ENCODE results near the gene CC2D1A. TPM values are rescaled to one million over a fixed set of nuclear protein-coding genes. Genes with fewer than 3 reads are reported as not detected.
A peak's percentile ranks its signal among the peaks of the same experiment; 100 is the strongest.

The CC2D1A gene
- total RNA-seq, 3 donors from 2014 or later, result 16.6 to 50.1 (median 43.6) TPM

- H3K27ac ChIP-seq, result no peak overlapping the region
- intact Hi-C loops (cut with DNase I; ENCODE audit: low total_unique reads), result no loop called here
- TF ChIP-seq POLR2A (IDR thresholded peaks at IDR 0.05) (no peak), POLR2AphosphoS5 (IDR thresholded peaks at IDR 0.05) (no peak)
- TF ChIP-seq, protein P1, sequence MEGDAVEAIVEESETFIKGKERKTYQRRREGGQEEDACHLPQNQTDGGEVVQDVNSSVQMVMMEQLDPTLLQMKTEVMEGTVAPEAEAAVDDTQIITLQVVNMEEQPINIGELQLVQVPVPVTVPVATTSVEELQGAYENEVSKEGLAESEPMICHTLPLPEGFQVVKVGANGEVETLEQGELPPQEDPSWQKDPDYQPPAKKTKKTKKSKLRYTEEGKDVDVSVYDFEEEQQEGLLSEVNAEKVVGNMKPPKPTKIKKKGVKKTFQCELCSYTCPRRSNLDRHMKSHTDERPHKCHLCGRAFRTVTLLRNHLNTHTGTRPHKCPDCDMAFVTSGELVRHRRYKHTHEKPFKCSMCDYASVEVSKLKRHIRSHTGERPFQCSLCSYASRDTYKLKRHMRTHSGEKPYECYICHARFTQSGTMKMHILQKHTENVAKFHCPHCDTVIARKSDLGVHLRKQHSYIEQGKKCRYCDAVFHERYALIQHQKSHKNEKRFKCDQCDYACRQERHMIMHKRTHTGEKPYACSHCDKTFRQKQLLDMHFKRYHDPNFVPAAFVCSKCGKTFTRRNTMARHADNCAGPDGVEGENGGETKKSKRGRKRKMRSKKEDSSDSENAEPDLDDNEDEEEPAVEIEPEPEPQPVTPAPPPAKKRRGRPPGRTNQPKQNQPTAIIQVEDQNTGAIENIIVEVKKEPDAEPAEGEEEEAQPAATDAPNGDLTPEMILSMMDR (IDR thresholded peaks at IDR 0.05), result no peak
- H3K4me3 ChIP-seq, result peak overlapping the region in 2 of 3 donors; percentile 60 to 72
- DNase-seq (ENCODE audit: low spot score in 2 of 2), result no peak
- no peaks in the 10 kb centered on the region for H3K9me3 ChIP-seq
- H3K4me1 ChIP-seq, result peaks cover 0 to 10% of the 10 kb centered on the region in 2 donors
- H3K27me3 ChIP-seq, result no peaks in the 10 kb centered on the region
- H3K36me3 ChIP-seq, result no peaks in the 10 kb centered on the region
Observed at GRCh38 chr19:13979686-13980085, 73.7 kb downstream of the CC2D1A start.

DNA sequence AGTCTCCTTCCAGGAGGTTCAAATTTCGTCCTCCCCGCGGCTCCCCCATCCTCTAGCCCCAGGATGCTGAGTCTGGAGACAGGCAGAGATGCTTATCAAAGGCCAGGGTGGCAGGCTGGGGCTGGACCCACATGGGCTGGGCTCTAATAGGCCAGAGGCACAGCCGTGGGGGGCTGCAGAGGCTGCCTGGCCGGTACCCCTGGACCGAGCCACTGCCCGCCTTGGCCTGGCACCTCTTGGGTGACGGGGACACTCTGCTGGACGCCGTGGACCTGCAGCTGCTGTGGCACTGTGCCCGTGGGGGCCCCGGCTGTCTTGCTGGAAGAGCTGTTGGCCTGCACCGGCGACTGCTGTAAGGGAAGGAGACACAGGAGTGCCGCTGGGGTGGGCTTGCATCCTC lies 74.3 kb downstream of the CC2D1A start:
- TF ChIP-seq, protein P1 (IDR thresholded peaks at IDR 0.05), result no peak
- TF ChIP-seq POLR2A (IDR thresholded peaks at IDR 0.05), result no peak
- TF ChIP-seq POLR2AphosphoS5 (IDR thresholded peaks at IDR 0.05), result no peak
- H3K27me3 ChIP-seq, result no peaks in the 10 kb centered on the region

More for the DNA sequence above, 74.3 kb downstream of the CC2D1A start:
- Histone ChIP-seq H3K27ac (no peak overlapping the region), H3K36me3 (no peaks in the 10 kb centered on the region), H3K4me3 (no peak overlapping the region), H3K9me3 (no peaks in the 10 kb centered on the region), H3K4me1 (peaks cover 0 to 10% of the 10 kb centered on the region in 2 donors)
- intact Hi-C loops (cut with DNase I; ENCODE audit: low total_unique reads), result no loop called here
- DNase-seq (ENCODE audit: low spot score in 2 of 2), result no peak

Other genes with a start within 250 kb of the CC2D1A start
- gene MRI1, start 141.7 kb upstream of the CC2D1A start, total RNA-seq, result 10 to 100 TPM; 45.9 to 72.4 (median 71.4) TPM
- gene C19orf53, start 131.7 kb upstream of the CC2D1A start, total RNA-seq, result 100 to 1,000 TPM; 134 to 175 (median 137) TPM
- 1 to 10 TPM; 1.1 to 8.5 (median 6.9) TPM for gene ZSWIM4, start 110.8 kb upstream of the CC2D1A start, total RNA-seq
- gene NANOS3, start 29.1 kb upstream of the CC2D1A start, total RNA-seq, result not detected
- gene BRME1, start 84 bp upstream of the CC2D1A start, total RNA-seq, result 1 to 10 TPM; 1.3 to 6.3 (median 1.6) TPM
- gene PODNL1, start 32.2 kb downstream of the CC2D1A start, total RNA-seq, result 1 to 10 TPM in 2 of 3 donors, under 1 TPM in 1; 0.80 to 8.8 (median 2.3) TPM
- gene DCAF15, start 46.3 kb downstream of the CC2D1A start, total RNA-seq, result 10 to 100 TPM; 13.4 to 22.7 (median 19.0) TPM
- gene RFX1, start 100.1 kb downstream of the CC2D1A start, total RNA-seq, result 1 to 10 TPM; 2.6 to 3.7 (median 3.6) TPM
- not detected for gene RLN3, start 121.9 kb downstream of the CC2D1A start, total RNA-seq
- 10 to 100 TPM in 1 of 3 donors, 1 to 10 TPM in 2; 5.1 to 11.0 (median 5.2) TPM for gene IL27RA, start 125.6 kb downstream of the CC2D1A start, total RNA-seq
- 1 to 10 TPM in 2 of 3 donors, not detected in 1; 2.5 to 3.9 TPM for gene PALM3, start 155.9 kb downstream of the CC2D1A start, total RNA-seq
- gene MISP3, start 166.6 kb downstream of the CC2D1A start, total RNA-seq, result 1 to 10 TPM; 4.6 to 6.4 (median 5.0) TPM
- not detected for gene C19orf67, start 179.6 kb downstream of the CC2D1A start, total RNA-seq
- 10 to 100 TPM; 10.8 to 15.4 (median 14.2) TPM for gene SAMD1, start 184.6 kb downstream of the CC2D1A start, total RNA-seq
- gene PRKACA, start 211.6 kb downstream of the CC2D1A start, total RNA-seq, result 10 to 100 TPM; 27.2 to 44.8 (median 35.4) TPM
- 1 to 10 TPM in 2 of 3 donors, under 1 TPM in 1; 0.66 to 1.6 (median 1.2) TPM for gene ASF1B, start 230.4 kb downstream of the CC2D1A start, total RNA-seq